DMS114 treated with DMSO at 0.1 percent for 48 hours (cell line): ENCODE results near the gene ERRFI1.

Experiments used
- DNase-seq: peaks from one replicate; lab custom pipeline; 2025; ENCODE audit not compliant: unreplicated experiment; lab: John Stamatoyannopoulos, UW

The ERRFI1 gene

DNA sequence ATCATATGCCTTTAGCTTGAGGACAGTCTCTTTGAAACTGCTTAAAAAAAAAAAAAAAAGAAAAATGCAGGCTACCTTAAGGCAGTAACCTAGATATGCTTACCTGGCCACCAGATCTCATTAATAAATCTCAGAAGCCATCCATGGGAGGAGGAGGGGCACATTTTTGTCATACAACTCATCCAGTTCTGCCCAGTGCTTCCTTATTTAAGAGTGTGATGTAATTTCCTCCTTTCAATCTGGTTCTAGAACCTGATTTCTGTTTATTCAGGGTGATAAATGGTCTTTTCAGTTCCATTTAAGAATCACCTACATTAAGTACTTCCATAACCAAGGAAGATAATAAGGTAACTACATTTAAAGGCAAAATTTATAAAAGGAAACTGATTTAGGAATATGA, 6.1 kb downstream of the ERRFI1 start:
- no peak for DNase-seq

GRCh38 chr1:8019229-8019620, 6.9 kb downstream of the ERRFI1 start:
- DNase-seq, result no peak

DNA sequence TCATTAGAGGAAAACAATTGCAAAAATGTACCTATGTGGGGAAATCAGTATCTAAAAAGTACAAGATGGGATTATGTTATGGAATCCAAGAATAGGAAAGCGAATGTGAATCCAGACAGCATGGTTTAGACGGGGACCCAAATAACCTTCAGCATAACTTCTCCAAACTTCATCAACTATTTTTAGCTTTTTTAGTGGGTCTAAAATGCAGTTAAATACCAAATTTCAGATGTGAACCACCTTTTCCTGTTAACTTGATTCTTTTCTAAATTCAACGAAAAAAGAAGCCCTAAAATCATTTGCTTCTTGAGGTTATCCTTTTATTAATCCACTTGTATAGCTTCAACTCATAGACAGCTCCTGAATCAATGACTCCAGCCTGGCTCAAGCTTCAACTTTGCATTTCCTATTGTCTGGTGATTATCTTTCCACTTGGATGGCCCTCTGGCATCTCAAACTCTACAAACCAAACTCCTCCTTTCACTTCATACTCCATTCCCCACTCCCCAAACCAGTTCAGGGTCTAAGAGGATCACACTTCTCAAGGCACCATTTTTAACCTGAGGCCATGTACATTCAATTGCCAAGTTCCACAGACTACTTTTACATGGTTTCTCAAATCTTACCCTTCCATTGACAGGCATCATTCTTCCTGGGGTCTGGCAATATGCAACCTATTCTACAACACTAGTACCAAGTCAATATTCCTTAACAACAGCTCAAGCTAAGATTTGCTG, 7.4 kb downstream of the ERRFI1 start:
- no peak for DNase-seq

DNA sequence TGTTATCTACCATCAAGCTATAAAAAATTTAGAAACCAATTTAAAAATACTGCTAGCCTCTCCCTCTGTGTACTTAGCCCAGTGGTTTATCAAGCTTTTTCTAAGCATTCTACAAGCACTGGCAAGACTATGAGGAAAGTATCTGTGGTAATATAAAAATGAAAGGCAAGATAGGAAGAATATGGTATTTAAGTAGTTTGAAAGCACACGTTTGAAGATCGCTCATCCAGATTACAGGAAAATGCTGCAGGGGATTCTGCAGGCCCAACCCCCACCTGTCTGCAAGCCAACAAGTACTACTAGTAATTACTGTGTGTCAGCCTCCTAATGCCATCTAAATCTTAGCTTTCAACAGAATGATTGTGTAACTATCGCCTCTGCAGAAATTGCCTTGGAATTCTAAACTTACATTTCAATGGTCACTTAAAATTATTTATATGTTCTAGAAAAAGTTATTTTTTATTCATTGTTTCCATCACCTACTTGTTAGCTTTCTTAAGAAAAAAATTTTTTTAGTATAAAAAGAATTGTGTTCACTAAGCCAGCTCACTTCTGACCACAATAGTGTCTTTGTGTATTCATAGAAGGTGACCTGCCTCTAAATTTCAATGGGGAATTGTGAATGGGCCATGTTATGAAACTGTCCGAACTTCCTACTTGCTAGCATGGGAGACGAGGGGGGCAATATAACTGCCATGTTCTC, 8.5 kb downstream of the ERRFI1 start:
- DNase-seq, result no peak

- DNase-seq, result no peak
Measured at GRCh38 chr1:8016895-8017241, 9.2 kb downstream of the ERRFI1 start.

GRCh38 chr1:8016210-8016894, 9.8 kb downstream of the ERRFI1 start:
- no peak for DNase-seq

GRCh38 chr1:8015809-8016165, 10.3 kb downstream of the ERRFI1 start:
- no peak for DNase-seq

- peak; percentile 55 for DNase-seq
Measured at GRCh38 chr1:8015036-8015808, 10.9 kb downstream of the ERRFI1 start.

DNA sequence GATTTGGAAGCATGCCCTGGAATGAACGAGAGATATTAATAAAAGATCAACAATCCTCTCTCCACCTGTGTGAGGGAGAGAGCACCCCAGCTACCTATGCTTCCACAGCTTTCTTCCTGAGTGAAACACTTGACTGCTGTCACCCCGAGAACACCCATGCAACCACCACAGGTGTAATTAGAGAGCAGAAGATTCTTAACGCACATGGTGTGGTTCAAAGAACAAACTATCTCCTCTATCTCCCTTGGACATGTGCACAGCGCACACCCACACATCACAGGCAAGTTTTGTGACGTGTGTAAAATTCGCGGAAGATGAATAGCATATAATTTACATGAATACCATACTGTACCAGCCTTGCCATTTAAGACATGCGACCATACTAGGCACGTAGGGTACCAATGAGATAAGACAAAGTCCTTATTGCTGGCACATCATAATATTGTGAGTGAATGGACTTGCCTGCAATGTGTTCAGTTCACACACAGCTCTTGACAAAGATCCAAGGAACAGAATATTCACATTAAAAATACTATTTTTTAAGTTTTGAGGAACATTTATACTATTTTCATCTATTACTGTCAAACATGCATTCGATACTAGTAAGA, 11.6 kb downstream of the ERRFI1 start:
- no peak for DNase-seq

GRCh38 chr1:8013800-8014199, 12.3 kb downstream of the ERRFI1 start:
- DNase-seq, result no peak

- no peak for DNase-seq
Measured at GRCh38 chr1:8013399-8013798, 12.7 kb downstream of the ERRFI1 start.

GRCh38 chr1:8012955-8013354, 13.2 kb downstream of the ERRFI1 start:
- DNase-seq, result no peak

- no peak for DNase-seq
Measured at GRCh38 chr1:8011923-8012858, 13.9 kb downstream of the ERRFI1 start.

- no peak for DNase-seq
Measured at GRCh38 chr1:8011016-8011415, 15.1 kb downstream of the ERRFI1 start.

- DNase-seq, result no peak
Measured at GRCh38 chr1:8010080-8010664, 15.9 kb downstream of the ERRFI1 start.

GRCh38 chr1:8009043-8010002, 16.8 kb downstream of the ERRFI1 start:
- DNase-seq, result no peak

DNA sequence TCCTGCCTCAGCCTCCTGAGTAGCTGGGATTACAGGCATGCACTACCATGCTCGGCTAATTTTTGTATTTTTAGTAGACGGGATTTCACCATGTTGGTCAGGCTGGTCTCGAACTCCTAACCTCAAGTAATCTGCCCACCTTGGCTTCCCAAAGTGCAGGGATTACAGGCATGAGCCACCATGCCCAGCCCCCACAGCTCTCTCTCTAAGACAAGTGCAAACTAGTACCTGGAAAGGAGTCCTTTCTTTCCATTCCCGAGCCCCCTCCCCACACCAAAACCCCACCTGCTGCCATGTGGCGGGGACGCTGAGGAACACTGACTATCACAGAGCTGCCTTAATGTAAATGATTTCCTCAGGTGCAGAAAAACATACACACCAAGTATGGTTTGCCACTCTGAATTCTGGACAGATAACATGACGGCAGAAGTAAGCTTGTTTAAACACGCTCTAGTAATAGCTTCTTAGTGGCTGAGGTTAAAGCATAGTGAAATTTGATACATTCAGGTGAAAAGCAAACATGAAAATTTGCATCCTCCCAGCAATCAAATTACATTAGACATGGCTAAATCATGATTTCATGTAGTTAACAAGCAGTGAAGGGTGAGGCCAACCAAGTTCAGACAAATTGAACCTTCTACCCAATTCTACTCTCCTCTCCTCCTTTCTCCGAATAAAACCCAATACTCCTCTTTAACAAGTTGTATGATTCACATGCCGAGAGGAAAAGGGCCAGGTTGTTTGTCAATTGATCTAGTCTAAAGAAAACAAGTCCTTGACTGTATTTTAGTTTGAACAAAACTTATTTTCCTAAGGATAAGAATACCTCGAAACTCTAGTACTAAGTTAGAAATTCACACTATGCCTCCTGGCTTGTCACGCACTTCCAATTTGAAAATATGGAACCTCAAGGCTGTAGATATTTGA, 19.8 kb downstream of the ERRFI1 start:
- DNase-seq, result no peak
